Sciatic nerve (tissue), 2 donors: Measurements from ENCODE around the gene PCDHGB6. TPM values are rescaled to one million over a fixed set of nuclear protein-coding genes. Genes with fewer than 3 reads are reported as not detected.

Experiments
- ATAC-seq: fragments of 200-7000 bp; cut with Tn5 transposase; one replicate; pipeline ENCODE4 v1.9.1; 2020; ENCODE audit warnings: mild to moderate bottlenecking, moderate library complexity
- DNase-seq: peaks from one replicate; pipeline ENCODE4 v3.0.0-alpha.2; 2020; ENCODE audit warnings: low spot score
- intact Hi-C: fragments of 100-400 bp; cut with DNase I; formaldehyde crosslinking; loops from one replicate; pipeline ENCODE4 v1.14.2; 2022
- total RNA-seq: library from RNA; stranded (reverse); fragmentation: NEBNext Ultra II Directional; extraction: Animal tissue kit (Norgen Biotek cat#: 25700); gene quantifications from one replicate; pipeline ENCODE4 v1.2.1, GENCODE V29; 2021
- donor health status: DM: no; HTN: no; CAD: no.
- donor health status: DM: no; HTN: no; CAD: no.

PCDHGB6 gene
- total RNA-seq, 1 donor from 2014 or later: 12.4 TPM

DNA sequence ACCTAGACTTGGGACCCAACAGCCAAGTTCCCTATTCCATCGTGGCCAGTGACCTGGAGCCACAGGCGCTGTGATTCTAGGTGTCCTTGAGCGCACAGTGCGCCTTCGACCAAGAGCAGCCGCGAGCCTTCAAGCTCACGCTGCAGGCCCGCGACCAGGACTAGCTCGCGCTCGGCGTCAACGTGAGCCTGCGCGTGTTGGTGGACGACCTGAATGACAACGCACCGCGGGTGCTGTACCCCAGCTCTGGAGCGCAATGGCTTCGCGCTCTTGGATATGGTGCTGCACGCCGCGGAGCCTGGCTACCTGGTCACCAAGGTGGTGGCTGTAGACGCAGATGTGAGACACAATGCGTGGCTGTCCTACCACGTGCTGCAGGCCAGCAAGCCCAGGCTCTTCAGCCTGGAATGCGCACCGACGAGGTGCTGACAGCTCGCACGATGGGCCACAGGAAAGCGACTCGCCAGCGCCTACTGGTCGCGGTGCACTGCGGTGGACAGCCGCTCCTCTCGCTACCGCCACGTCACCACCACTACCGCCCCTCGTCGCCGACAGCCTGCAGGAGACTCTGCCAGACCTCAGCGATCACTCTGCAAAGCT lies 33.9 kb downstream of the PCDHGB6 start:
- intact Hi-C loops: no loop called here
- no peak for ATAC-seq

More for the DNA sequence above, 33.9 kb downstream of the PCDHGB6 start:
- no peak for DNase-seq

Other genes starting within 250 kb of the PCDHGB6 start
- 5.0 TPM for gene PCDHB7, start 235.4 kb upstream of the PCDHGB6 start, total RNA-seq
- 4.5 TPM for gene PCDHB8, start 230.2 kb upstream of the PCDHGB6 start, total RNA-seq
- 9.5 TPM for gene PCDHB16, start 225.6 kb upstream of the PCDHGB6 start, total RNA-seq
- gene PCDHB9, start 220.9 kb upstream of the PCDHGB6 start, total RNA-seq: 3.7 TPM
- 5.3 TPM for gene PCDHB10, start 215.7 kb upstream of the PCDHGB6 start, total RNA-seq
- 9.9 TPM for gene PCDHB11, start 208.4 kb upstream of the PCDHGB6 start, total RNA-seq
- 6.6 TPM for gene PCDHB12, start 199.3 kb upstream of the PCDHGB6 start, total RNA-seq
- gene PCDHB13, start 194.1 kb upstream of the PCDHGB6 start, total RNA-seq: 4.9 TPM
- 5.3 TPM for gene PCDHB14, start 184.7 kb upstream of the PCDHGB6 start, total RNA-seq
- 7.3 TPM for gene PCDHB15, start 162.6 kb upstream of the PCDHGB6 start, total RNA-seq
- gene SLC25A2, start 104.0 kb upstream of the PCDHGB6 start, total RNA-seq: 1.4 TPM
- gene TAF7, start 87.2 kb upstream of the PCDHGB6 start, total RNA-seq: 84.3 TPM
- 1.4 TPM for gene PCDHGA1, start 77.5 kb upstream of the PCDHGB6 start, total RNA-seq
- gene PCDHGA2, start 69.3 kb upstream of the PCDHGB6 start, total RNA-seq: 13.5 TPM
- 6.7 TPM for gene PCDHGA3, start 64.2 kb upstream of the PCDHGB6 start, total RNA-seq
- 7.8 TPM for gene PCDHGB1, start 57.9 kb upstream of the PCDHGB6 start, total RNA-seq
- gene PCDHGA4, start 53.0 kb upstream of the PCDHGB6 start, total RNA-seq: 10.6 TPM
- 10.2 TPM for gene PCDHGB2, start 48.0 kb upstream of the PCDHGB6 start, total RNA-seq
- 8.8 TPM for gene PCDHGA5, start 43.9 kb upstream of the PCDHGB6 start, total RNA-seq
- gene PCDHGB3, start 37.8 kb upstream of the PCDHGB6 start, total RNA-seq: 9.7 TPM
- 10.3 TPM for gene PCDHGA6, start 34.1 kb upstream of the PCDHGB6 start, total RNA-seq
- gene PCDHGA7, start 25.3 kb upstream of the PCDHGB6 start, total RNA-seq: 7.3 TPM
- 9.0 TPM for gene PCDHGB4, start 20.3 kb upstream of the PCDHGB6 start, total RNA-seq
- gene PCDHGA8, start 15.4 kb upstream of the PCDHGB6 start, total RNA-seq: 5.3 TPM
- gene PCDHGB5, start 10.1 kb upstream of the PCDHGB6 start, total RNA-seq: 16.3 TPM
- gene PCDHGA9, start 5.2 kb upstream of the PCDHGB6 start, total RNA-seq: 10.7 TPM
- 8.9 TPM for gene PCDHGA10, start 5.0 kb downstream of the PCDHGB6 start, total RNA-seq
- 18.9 TPM for gene PCDHGB7, start 9.7 kb downstream of the PCDHGB6 start, total RNA-seq
- 7.8 TPM for gene PCDHGA11, start 13.0 kb downstream of the PCDHGB6 start, total RNA-seq
- gene PCDHGA12, start 22.5 kb downstream of the PCDHGB6 start, total RNA-seq: 12.1 TPM
- gene PCDHGC3, start 67.9 kb downstream of the PCDHGB6 start, total RNA-seq: 71.4 TPM
- gene PCDHGC4, start 77.0 kb downstream of the PCDHGB6 start, total RNA-seq: 4.5 TPM
- gene PCDHGC5, start 81.1 kb downstream of the PCDHGB6 start, total RNA-seq: 3.8 TPM
- 92.5 TPM for gene DIAPH1, start 211.0 kb downstream of the PCDHGB6 start, total RNA-seq
- 47.6 TPM for gene HDAC3, start 228.8 kb downstream of the PCDHGB6 start, total RNA-seq
- gene RELL2, start 229.0 kb downstream of the PCDHGB6 start, total RNA-seq: 0.85 TPM
- 33.0 TPM for gene FCHSD1, start 243.4 kb downstream of the PCDHGB6 start, total RNA-seq